ENCODE measurements around the gene CPNE7. TPM values are rescaled to one million over a fixed set of nuclear protein-coding genes. Genes with fewer than 3 reads are reported as not detected.
A peak's percentile ranks its signal among the peaks of the same experiment; 100 is the strongest.

The CPNE7 gene
- total and polyA plus RNA-seq, 10 of the 15 experiments (the other 5 are each of a cell fraction or from before 2014, with no cell fraction given): 0.29 to 46.9 (median 17.5) TPM

GRCh38 chr16:89637379-89637778, 61.8 kb downstream of the CPNE7 start:
- Histone ChIP-seq H3K36me3 (ENCODE audit: control insufficient read depth in 2 of 2, insufficient read depth in 2 of 2, low read length in 1 of 2) (no peaks in the 10 kb centered on the region), H3K27me3 (replicated peaks in 1 of 2; ENCODE audit: control insufficient read depth in 2 of 2, insufficient read depth in 2 of 2, low read length in 1 of 2) (no peaks in the 10 kb centered on the region; a peak in 1 of 4 replicates), H2AFZ (ENCODE audit: control insufficient read depth, low read depth, low read length) (no peak overlapping the region), H4K20me1 (ENCODE audit: control insufficient read depth, insufficient read depth) (no peaks in the 10 kb centered on the region), H3K79me2 (ENCODE audit: control insufficient read depth, insufficient read depth, low read length) (no peaks in the 10 kb centered on the region), H3K9ac (ENCODE audit: control insufficient read depth, insufficient read depth, low read length) (no peak overlapping the region), H3K9me3 (replicated peaks; ENCODE audit: control insufficient read depth, insufficient read depth, low read length) (peaks cover 2% of the 10 kb centered on the region; the same call in 1 of the 3 replicates), H3K4me2 (ENCODE audit: control insufficient read depth, insufficient read depth) (no peak overlapping the region), H3K27ac (ENCODE audit: control insufficient read depth, insufficient read depth) (no peak overlapping the region), H3K4me1 (ENCODE audit: control insufficient read depth, insufficient read depth, low read length) (no peaks in the 10 kb centered on the region), H3K4me3 (no peak overlapping the region)
- in situ Hi-C loops (cut with MboI) (no loop called here), intact Hi-C loops (cut with micrococcal nuclease; ENCODE audit: unreplicated experiment) (no loop called here)
- ChIA-PET POLR2A (no interaction called here), SMC1A (ENCODE audit: uncharacterized antibody, unreplicated experiment) (no interaction called here), RAD21 (ENCODE audit: unreplicated experiment) (no interaction called here), CTCF (no interaction called here)
- DNase-seq (ENCODE audit: low read depth, low spot score): no peak
- TF ChIP-seq CTCF (IDR thresholded peaks at IDR 0.05 in 2 of 3, conservative IDR thresholded peaks at IDR 0.05 in 1 of 3; ENCODE audit: control insufficient read depth in 2 of 3, extremely low read depth in 1 of 3, insufficient read depth in 1 of 3, low read depth in 3 of 3, low read length in 3 of 3): 0 out of 6 replicates have a peak, but pooled peaks of 1 of the 3 experiments have one; percentile 6
- TF ChIP-seq PBX3 (IDR thresholded peaks at IDR 0.05; ENCODE audit: insufficient replicate concordance, low read depth, low read length): no peak
- no peak for TF ChIP-seq BHLHE40 (IDR thresholded peaks at IDR 0.05; ENCODE audit: borderline replicate concordance in 1 of 2, low read depth in 2 of 2, low read length in 1 of 2)
- no peak for TF ChIP-seq ZNF622 (IDR thresholded peaks at IDR 0.05)
- no peak for TF ChIP-seq YY1 (IDR thresholded peaks at IDR 0.05; ENCODE audit: low read depth, low read length)
- BruUV-seq (replicated peaks): no TSS peak
- no peak for FAIRE-seq
- 19% methylated on average over 10 of the region's 10 CpGs for WGBS (ENCODE audit: insufficient coverage, insufficient replicate concordance, low lambda C conversion rate, missing lambda C conversion rate)
- ATAC-seq: no peak

Measured in GM12878 (cell line).